Calu3 (cell line): ENCODE results near the gene SMARCC1. TPM values are rescaled to one million over a fixed set of nuclear protein-coding genes. Genes with fewer than 3 reads are reported as not detected.

Experiments used
- BruUV-seq: library from RNA; stranded (reverse); fragments of 400-500 nt; replicated peaks from 2 replicates; lab custom pipeline; 2021; lab: Mats Ljungman, UMichigan
- CTCF ChIA-PET: fragments of 300-600 bp; sonication (Branson Sonifier 250); formaldehyde crosslinking; loops from one replicate; lab custom pipeline; 2022; ENCODE audit warnings: antibody characterized with exemption; lab: Charles Lee
- DNase-seq: peaks from one replicate; pipeline ENCODE4 v3.0.0; 2022
- H3K27ac Mint-ChIP-seq: one replicate; pipeline ENCODE4 v1.8.0; 2022; ENCODE audit warnings: mixed read lengths; ENCODE audit not compliant: unreplicated experiment
- H3K27me3 Mint-ChIP-seq: one replicate; pipeline ENCODE4 v1.8.0; 2022; ENCODE audit warnings: mixed read lengths; ENCODE audit not compliant: unreplicated experiment
- H3K36me3 Mint-ChIP-seq: one replicate; pipeline ENCODE4 v1.8.0; 2022; ENCODE audit warnings: mild to moderate bottlenecking, moderate library complexity, mixed read lengths; ENCODE audit not compliant: insufficient read depth, unreplicated experiment
- H3K4me1 Mint-ChIP-seq: one replicate; pipeline ENCODE4 v1.8.0; 2022; ENCODE audit warnings: mild to moderate bottlenecking, low read depth, mixed read lengths; ENCODE audit not compliant: unreplicated experiment
- H3K4me3 Mint-ChIP-seq: one replicate; pipeline ENCODE4 v1.8.0; 2022; ENCODE audit warnings: mild to moderate bottlenecking, low read depth, moderate library complexity, mixed read lengths; ENCODE audit not compliant: unreplicated experiment
- H3K9me3 Mint-ChIP-seq: one replicate; pipeline ENCODE4 v1.8.0; 2022; ENCODE audit warnings: low read depth, mixed read lengths; ENCODE audit not compliant: unreplicated experiment
- intact Hi-C: fragments of 100-400 bp; cut with micrococcal nuclease; formaldehyde crosslinking; loops from one replicate; pipeline ENCODE4 v1.10.0; 2022; ENCODE audit not compliant: unreplicated experiment
- total RNA-seq: library from RNA; stranded (reverse); gene quantifications from 2 replicates; pipeline ENCODE4 v1.2.3, GENCODE V29; 2022
- TF ChIP-seq, protein P1 (sequence below): fragments of 200-600 bp; IDR thresholded peaks from one replicate; pipeline ENCODE4 v1.8.0; 2022; ENCODE audit warnings: antibody characterized with exemption; ENCODE audit not compliant: unreplicated experiment

Gene SMARCC1
- total RNA-seq, 1 experiment from 2014 or later, result 122 TPM

- Mint-ChIP-seq H3K27ac (no peak overlapping the region), H3K4me3 (peak overlapping the region; percentile 51), H3K36me3 (no peaks in the 10 kb centered on the region), H3K9me3 (no peaks in the 10 kb centered on the region), H3K4me1 (no peaks in the 10 kb centered on the region), H3K27me3 (peaks cover 13% of the 10 kb centered on the region)
- CTCF ChIA-PET, result no interaction called here
- TF ChIP-seq, protein P1, sequence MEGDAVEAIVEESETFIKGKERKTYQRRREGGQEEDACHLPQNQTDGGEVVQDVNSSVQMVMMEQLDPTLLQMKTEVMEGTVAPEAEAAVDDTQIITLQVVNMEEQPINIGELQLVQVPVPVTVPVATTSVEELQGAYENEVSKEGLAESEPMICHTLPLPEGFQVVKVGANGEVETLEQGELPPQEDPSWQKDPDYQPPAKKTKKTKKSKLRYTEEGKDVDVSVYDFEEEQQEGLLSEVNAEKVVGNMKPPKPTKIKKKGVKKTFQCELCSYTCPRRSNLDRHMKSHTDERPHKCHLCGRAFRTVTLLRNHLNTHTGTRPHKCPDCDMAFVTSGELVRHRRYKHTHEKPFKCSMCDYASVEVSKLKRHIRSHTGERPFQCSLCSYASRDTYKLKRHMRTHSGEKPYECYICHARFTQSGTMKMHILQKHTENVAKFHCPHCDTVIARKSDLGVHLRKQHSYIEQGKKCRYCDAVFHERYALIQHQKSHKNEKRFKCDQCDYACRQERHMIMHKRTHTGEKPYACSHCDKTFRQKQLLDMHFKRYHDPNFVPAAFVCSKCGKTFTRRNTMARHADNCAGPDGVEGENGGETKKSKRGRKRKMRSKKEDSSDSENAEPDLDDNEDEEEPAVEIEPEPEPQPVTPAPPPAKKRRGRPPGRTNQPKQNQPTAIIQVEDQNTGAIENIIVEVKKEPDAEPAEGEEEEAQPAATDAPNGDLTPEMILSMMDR, result no peak
- intact Hi-C loops, result no loop called here
- no TSS peak for BruUV-seq
- DNase-seq, result no peak
Observed at GRCh38 chr3:47579875-47580274, 201.8 kb downstream of the SMARCC1 start.

- Mint-ChIP-seq H3K36me3 (no peaks in the 10 kb centered on the region), H3K4me1 (no peaks in the 10 kb centered on the region), H3K27me3 (peaks cover 13% of the 10 kb centered on the region), H3K4me3 (peak within 1 kb of the TSS; percentile 51), H3K27ac (no peak within 1 kb of the TSS), H3K9me3 (no peaks in the 10 kb centered on the region)
- DNase-seq, result peak; percentile 47
- TF ChIP-seq, protein P1, result no peak
- intact Hi-C loops, result no loop called here
- BruUV-seq, result no TSS peak
- CTCF ChIA-PET, result interaction anchor here (1.4 kb wide), 1 partner anchor 57 kb away, joined by 4 read pairs; no protein-coding TSS in a partner anchor
Observed at GRCh38 chr3:47578691-47579632, 202.7 kb downstream of the SMARCC1 start, which contains the start of gene CSPG5. Gene CSPG5 (minus strand): TSS chr3:47578865. CDS start chr3:47578693, 172 bp downstream.

DNA sequence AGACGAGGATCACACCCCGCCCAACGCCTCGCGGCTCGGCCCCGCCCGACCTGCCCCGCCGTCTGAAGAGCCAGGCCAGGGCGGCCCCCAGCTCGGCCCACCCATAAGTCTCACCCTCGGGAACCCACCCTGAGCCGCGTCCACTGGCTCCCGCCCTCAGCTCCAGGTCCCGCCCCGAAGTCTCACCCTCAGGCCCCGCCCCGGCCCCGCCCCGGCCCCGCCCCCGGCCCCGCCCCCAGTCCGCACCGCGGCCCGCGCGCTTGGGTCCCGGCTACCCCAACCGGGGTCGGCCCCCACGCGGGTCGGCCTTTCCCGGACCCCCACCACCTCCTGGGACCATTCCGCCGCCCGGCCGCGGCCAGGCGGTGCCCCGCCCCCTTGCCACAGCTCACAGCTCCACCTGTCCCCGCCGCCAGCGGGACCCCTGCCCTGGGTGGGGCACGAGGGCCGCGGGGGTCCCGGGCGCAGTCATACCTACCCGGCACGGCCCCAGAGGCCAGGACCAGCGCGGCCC is 203.5 kb downstream of the SMARCC1 start:
- Mint-ChIP-seq H3K9me3 (no peaks in the 10 kb centered on the region), H3K27me3 (peaks cover 13% of the 10 kb centered on the region), H3K4me1 (no peaks in the 10 kb centered on the region), H3K27ac (no peak overlapping the region), H3K36me3 (no peaks in the 10 kb centered on the region), H3K4me3 (peak overlapping the region; percentile 51)
- TF ChIP-seq, protein P1, result no peak
- DNase-seq, result peak; percentile 26
- BruUV-seq, result no TSS peak
- CTCF ChIA-PET, result interaction anchor here (0.5 to 1.4 kb wide), 2 partner anchors 56 to 215 kb away, joined by 3 to 4 read pairs; no protein-coding TSS in a partner anchor
- intact Hi-C loops, result no loop called here

GRCh38 chr3:47577583-47578118 is 204.0 kb downstream of the SMARCC1 start:
- Mint-ChIP-seq H3K4me1 (no peaks in the 10 kb centered on the region), H3K4me3 (peak overlapping the region; percentile 51), H3K27ac (no peak overlapping the region), H3K36me3 (no peaks in the 10 kb centered on the region), H3K27me3 (peaks cover 13% of the 10 kb centered on the region), H3K9me3 (no peaks in the 10 kb centered on the region)
- TF ChIP-seq, protein P1, result no peak
- CTCF ChIA-PET, result interaction anchor here (0.5 to 1.4 kb wide), 3 partner anchors 48 to 216 kb away, joined by 3 to 4 read pairs (median 3); no protein-coding TSS in a partner anchor
- intact Hi-C loops, result no loop called here
- BruUV-seq, result no TSS peak
- DNase-seq, result no peak
